K562 (cell line): ENCODE results near the gene CARD14. TPM values are rescaled to one million over a fixed set of nuclear protein-coding genes. Genes with fewer than 3 reads are reported as not detected.

Source experiments
- BRD9 ChIP-seq: fragments of 450-650 bp; IDR thresholded peaks from 2 replicates; pipeline ENCODE4 v1.6.1; 2018; ENCODE audit warnings: low read depth; ENCODE audit not compliant: partially characterized antibody
- CHD2 ChIP-seq: IDR thresholded peaks from 2 replicates; pipeline ENCODE4 v1.6.1; 2011; ENCODE audit warnings: low read depth, low read length
- ETV1 ChIP-seq: fragments of 450-650 bp; conservative IDR thresholded peaks from 2 replicates; pipeline ENCODE4 v1.6.1; 2016; ENCODE audit warnings: missing genetic modification characterization, control low read depth, low read depth, missing compliant biosample characterization
- HEY1 ChIP-seq: fragments of 250-450 bp; sonication (Bioruptor Pico); IDR thresholded peaks from 2 replicates; pipeline ENCODE4 v1.5.0; 2020; ENCODE audit warnings: mild to moderate bottlenecking, moderate library complexity, borderline replicate concordance
- HIVEP1 ChIP-seq: fragments of 250-450 bp; sonication (Bioruptor Pico); IDR thresholded peaks from 2 replicates; pipeline ENCODE4 v1.4.0; 2020; ENCODE audit warnings: mild to moderate bottlenecking
- IRF2 ChIP-seq: sonication (generic); formaldehyde crosslinking; IDR thresholded peaks from 2 replicates; pipeline ENCODE4 v1.8.1; 2022; ENCODE audit warnings: mild to moderate bottlenecking, missing genetic modification reagents
- NEUROD1 ChIP-seq: fragments of 150-350 bp; IDR thresholded peaks from 2 replicates; pipeline ENCODE4 v1.6.1; 2014; ENCODE audit warnings: borderline replicate concordance, low read length, low read depth; ENCODE audit not compliant: partially characterized antibody
- OTX1 ChIP-seq: fragments of 450-650 bp; formaldehyde crosslinking; IDR thresholded peaks from 2 replicates; pipeline ENCODE4 v1.4.0; 2022; ENCODE audit warnings: mild to moderate bottlenecking
- SMAD2 ChIP-seq: fragments of 150-350 bp; IDR thresholded peaks from 2 replicates; pipeline ENCODE4 v1.6.1; 2014; ENCODE audit warnings: low read depth, mild to moderate bottlenecking, low read length
- ZFP36 ChIP-seq: fragments of 150-350 bp; IDR thresholded peaks from 2 replicates; pipeline ENCODE4 v1.6.1; 2018; ENCODE audit warnings: low read length, low read depth; ENCODE audit not compliant: partially characterized antibody
- ZKSCAN3 ChIP-seq: fragments of 250-450 bp; sonication (Bioruptor Pico); IDR thresholded peaks from 2 replicates; pipeline ENCODE4 v1.4.0; 2020
- ZNF146 ChIP-seq: IDR thresholded peaks from one replicate; pipeline ENCODE4 v1.6.1; 2018; ENCODE audit warnings: missing compliant biosample characterization; ENCODE audit not compliant: unreplicated experiment
- ZNF395 ChIP-seq: fragments of 200-800 bp; sonication (Bioruptor generic); IDR thresholded peaks from 2 replicates; pipeline ENCODE4 v1.6.1; 2017; ENCODE audit warnings: missing genetic modification characterization, missing compliant biosample characterization
- ZNF740 ChIP-seq, 3 experiments: fragments of 200-800 bp in 1 of 3; sonication (Bioruptor generic) in 1 of 3; sonication (generic) in 1 of 3; formaldehyde crosslinking in 1 of 3; IDR thresholded peaks; 2 replicates each; pipeline versions ENCODE4 v1.6.1 to v1.8.0; 2016 to 2022; ENCODE audit warnings: mild to moderate bottlenecking in 2 of 3, missing compliant biosample characterization in 2 of 3, missing genetic modification characterization in 2 of 3, missing genetic modification reagents in 1 of 3
- ZSCAN29 ChIP-seq: fragments of 450-650 bp; IDR thresholded peaks from 2 replicates; pipeline ENCODE4 v1.6.1; 2017
- ZZZ3 ChIP-seq: fragments of 450-650 bp; IDR thresholded peaks from 2 replicates; pipeline ENCODE4 v1.6.1; 2016; ENCODE audit warnings: antibody characterized with exemption, mild to moderate bottlenecking, moderate library complexity
- polyA plus RNA-seq, 8 experiments: library from polyadenylated mRNA; depleted of rRNA in 4 of 8; stranded (reverse) in 5 of 8; unstranded in 3 of 8; fragments of >200 nt; fragmentation: Nextera tagmentation in 2 of 8; fragmentation: Illumina TruSeq in 1 of 8; extraction: Ambion mirVana in 2 of 8; extraction: Trizol in 1 of 8; gene quantifications; 2 replicates each; pipeline versions ENCODE4 v1.2.1 to v1.2.3, GENCODE V29; 2011 to 2014; ENCODE audit warnings: inconsistent platforms in 1 of 8, missing spikeins in 1 of 8
- total RNA-seq, 7 experiments: library from RNA; depleted of rRNA in 6 of 7; stranded (reverse); fragments of >200 nt in 6 of 7; fragmentation: Illumina TruSeq in 2 of 7; extraction: Trizol in 2 of 7; gene quantifications; 2 replicates each; pipeline versions ENCODE4 v1.2.1 to v1.2.3, GENCODE V29; 2011 to 2021; ENCODE audit warnings: low replicate concordance in 1 of 7
- TF ChIP-seq, protein P1 (sequence below): fragments of 450-650 bp; IDR thresholded peaks from 2 replicates; pipeline ENCODE4 v1.7.1; 2018; ENCODE audit warnings: mild to moderate bottlenecking, low read depth; ENCODE audit not compliant: partially characterized antibody
- TF ChIP-seq, protein P2 (sequence below): fragments of 200-400 bp; formaldehyde crosslinking; IDR thresholded peaks from 2 replicates; pipeline ENCODE4 v1.6.1; 2017; ENCODE audit warnings: mild to moderate bottlenecking, low read depth, low read length, moderate library complexity

Gene CARD14
- total and polyA plus RNA-seq, 9 of the 15 experiments (the other 6 are each of a cell fraction or from before 2014, with no cell fraction given): not detected

DNA sequence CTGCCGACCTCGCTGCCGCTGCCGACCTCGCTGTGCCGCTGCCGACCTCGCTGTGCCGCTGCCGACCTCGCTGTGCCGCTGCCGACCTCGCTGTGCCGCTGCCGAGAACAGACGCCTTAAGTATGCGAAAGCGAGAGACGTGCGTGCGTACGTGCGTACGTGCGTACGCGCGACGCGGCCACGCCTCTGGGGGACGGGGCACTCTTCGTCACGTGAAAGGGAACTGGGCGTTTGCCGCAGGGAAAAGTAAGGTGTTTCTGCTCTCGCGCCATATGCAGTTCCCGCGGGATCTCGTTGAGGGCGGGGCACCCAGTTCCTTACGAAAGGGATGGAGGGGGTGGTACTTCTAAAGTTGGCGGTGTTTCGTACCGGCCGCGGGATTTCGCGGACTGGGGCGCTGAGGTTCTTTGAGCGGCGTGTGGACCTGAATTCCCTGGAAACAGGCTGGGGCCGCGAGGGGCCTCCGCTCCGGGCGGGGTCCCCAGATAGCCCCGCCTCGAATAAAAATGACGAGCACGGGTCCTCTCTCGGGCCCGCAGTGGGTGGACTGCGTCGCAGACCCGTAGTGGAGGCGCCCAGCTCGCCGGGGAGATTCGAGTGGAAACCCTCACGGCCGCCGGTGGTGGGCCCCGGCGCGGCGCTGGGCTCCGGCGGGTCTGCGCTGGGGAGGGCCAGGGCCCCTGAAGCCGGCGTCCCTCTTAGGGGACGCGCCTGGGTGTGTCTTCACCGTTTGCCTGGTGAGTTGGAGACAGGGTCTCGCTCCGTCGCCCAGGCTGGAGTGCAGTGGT, 22.6 kb upstream of the CARD14 start, which contains the start of gene EIF4A3 (continued):
- TF ChIP-seq ZNF395 (CRISPR knock-in tag) (0 out of 2 replicates have a peak, but pooled peaks have one; percentile 3), HEY1 (no peak), NEUROD1 (peak; percentile 22), HIVEP1 (no peak), BRD9 (peak; percentile 98), ETV1 (no peak), ZNF146 (CRISPR knock-in tag) (no peak), SMAD2 (no peak), OTX1 (CRISPR knock-in tag) (no peak), ZSCAN29 (no peak), ZFP36 (peak; percentile 82), IRF2 (no peak), CHD2 (peak; percentile 99), ZZZ3 (no peak), ZKSCAN3 (CRISPR knock-in tag) (no peak), ZNF740 (CRISPR knock-in tag; IDR thresholded peaks at IDR 0.05) (no peak), ZNF740 (tag; IDR thresholded peaks at IDR 0.05) (no peak)
- TF ChIP-seq, protein P1, sequence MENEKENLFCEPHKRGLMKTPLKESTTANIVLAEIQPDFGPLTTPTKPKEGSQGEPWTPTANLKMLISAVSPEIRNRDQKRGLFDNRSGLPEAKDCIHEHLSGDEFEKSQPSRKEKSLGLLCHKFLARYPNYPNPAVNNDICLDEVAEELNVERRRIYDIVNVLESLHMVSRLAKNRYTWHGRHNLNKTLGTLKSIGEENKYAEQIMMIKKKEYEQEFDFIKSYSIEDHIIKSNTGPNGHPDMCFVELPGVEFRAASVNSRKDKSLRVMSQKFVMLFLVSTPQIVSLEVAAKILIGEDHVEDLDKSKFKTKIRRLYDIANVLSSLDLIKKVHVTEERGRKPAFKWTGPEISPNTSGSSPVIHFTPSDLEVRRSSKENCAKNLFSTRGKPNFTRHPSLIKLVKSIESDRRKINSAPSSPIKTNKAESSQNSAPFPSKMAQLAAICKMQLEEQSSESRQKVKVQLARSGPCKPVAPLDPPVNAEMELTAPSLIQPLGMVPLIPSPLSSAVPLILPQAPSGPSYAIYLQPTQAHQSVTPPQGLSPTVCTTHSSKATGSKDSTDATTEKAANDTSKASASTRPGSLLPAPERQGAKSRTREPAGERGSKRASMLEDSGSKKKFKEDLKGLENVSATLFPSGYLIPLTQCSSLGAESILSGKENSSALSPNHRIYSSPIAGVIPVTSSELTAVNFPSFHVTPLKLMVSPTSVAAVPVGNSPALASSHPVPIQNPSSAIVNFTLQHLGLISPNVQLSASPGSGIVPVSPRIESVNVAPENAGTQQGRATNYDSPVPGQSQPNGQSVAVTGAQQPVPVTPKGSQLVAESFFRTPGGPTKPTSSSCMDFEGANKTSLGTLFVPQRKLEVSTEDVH: no peak
- TF ChIP-seq, protein P2, sequence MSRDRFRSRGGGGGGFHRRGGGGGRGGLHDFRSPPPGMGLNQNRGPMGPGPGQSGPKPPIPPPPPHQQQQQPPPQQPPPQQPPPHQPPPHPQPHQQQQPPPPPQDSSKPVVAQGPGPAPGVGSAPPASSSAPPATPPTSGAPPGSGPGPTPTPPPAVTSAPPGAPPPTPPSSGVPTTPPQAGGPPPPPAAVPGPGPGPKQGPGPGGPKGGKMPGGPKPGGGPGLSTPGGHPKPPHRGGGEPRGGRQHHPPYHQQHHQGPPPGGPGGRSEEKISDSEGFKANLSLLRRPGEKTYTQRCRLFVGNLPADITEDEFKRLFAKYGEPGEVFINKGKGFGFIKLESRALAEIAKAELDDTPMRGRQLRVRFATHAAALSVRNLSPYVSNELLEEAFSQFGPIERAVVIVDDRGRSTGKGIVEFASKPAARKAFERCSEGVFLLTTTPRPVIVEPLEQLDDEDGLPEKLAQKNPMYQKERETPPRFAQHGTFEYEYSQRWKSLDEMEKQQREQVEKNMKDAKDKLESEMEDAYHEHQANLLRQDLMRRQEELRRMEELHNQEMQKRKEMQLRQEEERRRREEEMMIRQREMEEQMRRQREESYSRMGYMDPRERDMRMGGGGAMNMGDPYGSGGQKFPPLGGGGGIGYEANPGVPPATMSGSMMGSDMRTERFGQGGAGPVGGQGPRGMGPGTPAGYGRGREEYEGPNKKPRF: no peak
